Measurements from ENCODE around the gene ATG10. TPM values are rescaled to one million over a fixed set of nuclear protein-coding genes. Genes with fewer than 3 reads are reported as not detected.

The ATG10 gene
- total and polyA plus RNA-seq, 2 of the 8 experiments (the other 6 are each of a cell fraction or from before 2014, with no cell fraction given): 3.7 to 8.8 TPM

- Histone ChIP-seq H2BK12ac (ENCODE audit: low read depth, low read length) (no peak overlapping the region), H3K27me3 (replicated peaks in 1 of 4; ENCODE audit: control insufficient read depth in 3 of 4, extremely low read depth in 1 of 4, insufficient read depth in 3 of 4, low read length in 3 of 4) (no peaks in the 10 kb centered on the region), H2AFZ (ENCODE audit: low read length) (no peak overlapping the region), H3K4ac (replicated peaks; ENCODE audit: insufficient read length, low read depth, low read length) (no peak overlapping the region), H3K14ac (ENCODE audit: insufficient read length) (no peak overlapping the region), H2AK5ac (ENCODE audit: low read depth, low read length) (no peak overlapping the region), H3K79me2 (ENCODE audit: control insufficient read depth in 1 of 2, insufficient read depth in 2 of 2, low read length in 2 of 2) (no peaks in the 10 kb centered on the region), H3K23ac (ENCODE audit: insufficient read length) (no peak overlapping the region), H3K4me3 (ENCODE audit: extremely low read depth in 1 of 4, insufficient read depth in 2 of 4, low read depth in 3 of 4, low read length in 4 of 4) (no peak overlapping the region), H3K27ac (ENCODE audit: low read depth, low read length) (no peak overlapping the region), H2BK15ac (ENCODE audit: low read length) (no peak overlapping the region), H4K8ac (ENCODE audit: extremely low read depth, insufficient read depth, low read length) (no peak overlapping the region), H2BK5ac (ENCODE audit: low read depth, low read length) (no peak overlapping the region), H2BK120ac (replicated peaks; ENCODE audit: low read depth, low read length) (no peak overlapping the region), H3K4me1 (replicated peaks in 1 of 4; ENCODE audit: control insufficient read depth in 3 of 4, insufficient read depth in 4 of 4, low read length in 3 of 4) (peaks cover 0 to 4% (median 0%) of the 10 kb centered on the region in 4 experiments; a peak in 1 of 7 replicates), H3K9me3 (ENCODE audit: insufficient read depth in 2 of 2, low read depth in 1 of 2, low read length in 1 of 2) (no peaks in the 10 kb centered on the region), H3K18ac (ENCODE audit: extremely low read depth, low read length) (no peak overlapping the region), H3K56ac (replicated peaks; ENCODE audit: insufficient read length, low read depth, low read length) (no peak overlapping the region), H4K5ac (ENCODE audit: insufficient read length, low read depth, low read length) (no peak overlapping the region), H3K23me2 (ENCODE audit: low read depth, low read length) (no peaks in the 10 kb centered on the region), H3K36me3 (ENCODE audit: control insufficient read depth in 2 of 4, insufficient read depth in 4 of 4, low read length in 3 of 4) (no peaks in the 10 kb centered on the region), H2BK20ac (ENCODE audit: low read length) (no peak overlapping the region), H4K91ac (replicated peaks; ENCODE audit: insufficient read length, low read length) (no peak overlapping the region), H4K20me1 (replicated peaks in 1 of 2; ENCODE audit: control insufficient read depth in 1 of 2, insufficient read depth in 2 of 2, low read length in 2 of 2) (no peaks in the 10 kb centered on the region), H3K4me2 (ENCODE audit: insufficient read depth in 1 of 2, low read depth in 2 of 2, low read length in 2 of 2) (no peak overlapping the region), H3K79me1 (ENCODE audit: low read depth, low read length) (no peaks in the 10 kb centered on the region), H3K9ac (replicated peaks in 1 of 4; ENCODE audit: extremely low read depth in 1 of 4, low read depth in 3 of 4, low read length in 3 of 4) (no peak overlapping the region)
- FAIRE-seq (no peak), DNase-seq (ENCODE audit: low read depth in 1 of 2, low spot score in 2 of 2) (no peak)
- 94% methylated on average over 1 of the region's 1 CpG; no CpG with 5 or more reads in 1 of the 2 experiments for WGBS, 2 experiments (ENCODE audit: extremely low coverage in 1 of 2, insufficient coverage in 1 of 2, insufficient read length in 1 of 2, insufficient replicate concordance in 2 of 2, low coverage in 1 of 2, low lambda C conversion rate in 2 of 2, missing lambda C conversion rate in 1 of 2)
- ChIA-PET CTCF (ENCODE audit: partially characterized antibody) (interaction anchor here (0.9 to 1.4 kb wide), 3 partner anchors 108 to 464 kb away, joined by 3 to 6 read pairs (median 4); no protein-coding TSS in a partner anchor), POLR2A (ENCODE audit: partially characterized antibody) (no interaction called here)
- TF ChIP-seq TBP (IDR thresholded peaks at IDR 0.05; ENCODE audit: low read depth, low read length): no peak
- no peak for TF ChIP-seq JUN (IDR thresholded peaks at IDR 0.05; ENCODE audit: low read depth, low read length)
- no peak for TF ChIP-seq BCL11A (IDR thresholded peaks at IDR 0.05; ENCODE audit: low read depth in 2 of 2, low read length in 2 of 2)
- no peak for TF ChIP-seq BACH1 (IDR thresholded peaks at IDR 0.05; ENCODE audit: low read length)
- no peak for TF ChIP-seq POU5F1 (IDR thresholded peaks at IDR 0.05; ENCODE audit: low read depth, low read length)
- TF ChIP-seq SIX5 (IDR thresholded peaks at IDR 0.05; ENCODE audit: low read depth, low read length): no peak
- TF ChIP-seq KDM5A (IDR thresholded peaks at IDR 0.05; ENCODE audit: low read length): no peak
- TF ChIP-seq USF2 (IDR thresholded peaks at IDR 0.05; ENCODE audit: low read length): no peak
- TF ChIP-seq KDM4A (IDR thresholded peaks at IDR 0.05; ENCODE audit: low read depth, low read length, severe bottlenecking): no peak
- no peak for TF ChIP-seq NRF1 (IDR thresholded peaks at IDR 0.05; ENCODE audit: low read depth, low read length)
- no peak for TF ChIP-seq SP1 (IDR thresholded peaks at IDR 0.05; ENCODE audit: low read depth, low read length)
- TF ChIP-seq ATF2 (IDR thresholded peaks at IDR 0.05; ENCODE audit: low read length): no peak
These were observed 6.3 kb upstream of the ATG10 start for GRCh38 chr5:81965524-81965923.

All from H1 (cell line).